Uterus (tissue), 2 donors: ENCODE results near the gene RNASE13.
A peak's percentile ranks its signal among the peaks of the same experiment; 100 is the strongest.

Experiments
- POLR2A ChIP-seq, 2 donors: fragments of 450-650 bp; IDR thresholded peaks; one replicate each; pipeline ENCODE4 v1.6.1; 2016; ENCODE audit warnings: antibody characterized with exemption in 2 of 2, mild to moderate bottlenecking in 1 of 2, moderate library complexity in 1 of 2
- TF ChIP-seq, protein P1 (sequence below), 4 experiments: fragments of 200-600 bp in 2 of 4; fragments of 450-650 bp in 2 of 4; sonication (generic) in 2 of 4; IDR thresholded peaks; one replicate each; pipeline ENCODE4 v1.5.1; 2016 to 2019; ENCODE audit warnings: antibody characterized with exemption in 4 of 4, mild to moderate bottlenecking in 2 of 4, moderate library complexity in 1 of 4

DNA sequence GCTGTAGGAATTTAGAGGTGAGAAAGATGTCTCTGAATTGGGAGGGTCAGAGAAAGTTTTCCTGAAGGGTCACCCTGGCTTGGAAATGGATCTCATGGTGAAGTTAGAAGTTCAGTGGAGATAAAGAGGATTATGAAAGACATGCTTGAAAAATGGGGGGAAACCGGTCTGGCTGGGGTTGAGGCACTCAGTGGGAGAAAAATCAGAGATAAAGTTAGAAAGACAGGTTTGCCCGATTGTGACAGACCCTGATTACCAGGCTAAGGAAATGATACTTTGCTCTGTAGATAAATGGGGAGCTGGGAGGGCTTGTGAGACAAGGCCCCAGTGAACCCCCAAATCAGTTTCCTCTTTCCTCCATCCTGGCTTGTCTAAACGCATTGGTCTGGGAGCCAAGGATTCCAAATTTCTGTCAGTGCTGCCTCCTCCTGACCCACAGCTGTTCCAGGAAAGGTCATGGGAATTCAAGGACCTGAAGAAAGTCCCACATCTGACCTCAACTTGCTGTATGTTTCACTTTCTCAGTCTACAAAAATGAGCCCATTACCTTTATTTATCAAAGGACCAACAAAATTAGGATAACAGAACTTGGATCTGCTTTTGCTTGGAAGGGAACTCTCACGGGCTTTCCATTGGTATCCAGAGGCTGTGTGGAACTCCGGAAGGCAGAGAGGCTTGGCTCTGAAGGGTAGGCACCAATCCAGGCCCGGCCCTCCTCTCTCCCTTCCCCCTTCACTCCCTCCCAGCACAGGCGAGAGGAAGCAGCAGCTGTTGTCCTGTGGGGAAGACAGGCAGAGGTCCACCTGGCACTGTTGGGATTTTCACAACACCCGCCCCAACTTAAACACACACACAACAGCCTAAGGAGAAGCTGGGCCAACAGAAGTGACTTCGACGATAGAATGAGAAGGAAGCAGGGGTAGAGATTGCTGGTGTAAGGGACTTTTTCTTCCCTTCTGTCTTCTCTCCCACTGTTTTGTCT, 4.1 kb upstream of the RNASE13 start:
- TF ChIP-seq, protein P1, sequence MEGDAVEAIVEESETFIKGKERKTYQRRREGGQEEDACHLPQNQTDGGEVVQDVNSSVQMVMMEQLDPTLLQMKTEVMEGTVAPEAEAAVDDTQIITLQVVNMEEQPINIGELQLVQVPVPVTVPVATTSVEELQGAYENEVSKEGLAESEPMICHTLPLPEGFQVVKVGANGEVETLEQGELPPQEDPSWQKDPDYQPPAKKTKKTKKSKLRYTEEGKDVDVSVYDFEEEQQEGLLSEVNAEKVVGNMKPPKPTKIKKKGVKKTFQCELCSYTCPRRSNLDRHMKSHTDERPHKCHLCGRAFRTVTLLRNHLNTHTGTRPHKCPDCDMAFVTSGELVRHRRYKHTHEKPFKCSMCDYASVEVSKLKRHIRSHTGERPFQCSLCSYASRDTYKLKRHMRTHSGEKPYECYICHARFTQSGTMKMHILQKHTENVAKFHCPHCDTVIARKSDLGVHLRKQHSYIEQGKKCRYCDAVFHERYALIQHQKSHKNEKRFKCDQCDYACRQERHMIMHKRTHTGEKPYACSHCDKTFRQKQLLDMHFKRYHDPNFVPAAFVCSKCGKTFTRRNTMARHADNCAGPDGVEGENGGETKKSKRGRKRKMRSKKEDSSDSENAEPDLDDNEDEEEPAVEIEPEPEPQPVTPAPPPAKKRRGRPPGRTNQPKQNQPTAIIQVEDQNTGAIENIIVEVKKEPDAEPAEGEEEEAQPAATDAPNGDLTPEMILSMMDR (IDR thresholded peaks at IDR 0.05), result peak in 2 of 4 experiments; percentile 7 to 24
- TF ChIP-seq POLR2A (IDR thresholded peaks at IDR 0.05), result peak; percentile 39 to 47
